ENCODE results near the gene RADIL. TPM values are rescaled to one million over a fixed set of nuclear protein-coding genes. Genes with fewer than 3 reads are reported as not detected.

The RADIL gene
- total RNA-seq, 4 donors from 2014 or later: 23.2 to 31.0 (median 27.1) TPM

DNA sequence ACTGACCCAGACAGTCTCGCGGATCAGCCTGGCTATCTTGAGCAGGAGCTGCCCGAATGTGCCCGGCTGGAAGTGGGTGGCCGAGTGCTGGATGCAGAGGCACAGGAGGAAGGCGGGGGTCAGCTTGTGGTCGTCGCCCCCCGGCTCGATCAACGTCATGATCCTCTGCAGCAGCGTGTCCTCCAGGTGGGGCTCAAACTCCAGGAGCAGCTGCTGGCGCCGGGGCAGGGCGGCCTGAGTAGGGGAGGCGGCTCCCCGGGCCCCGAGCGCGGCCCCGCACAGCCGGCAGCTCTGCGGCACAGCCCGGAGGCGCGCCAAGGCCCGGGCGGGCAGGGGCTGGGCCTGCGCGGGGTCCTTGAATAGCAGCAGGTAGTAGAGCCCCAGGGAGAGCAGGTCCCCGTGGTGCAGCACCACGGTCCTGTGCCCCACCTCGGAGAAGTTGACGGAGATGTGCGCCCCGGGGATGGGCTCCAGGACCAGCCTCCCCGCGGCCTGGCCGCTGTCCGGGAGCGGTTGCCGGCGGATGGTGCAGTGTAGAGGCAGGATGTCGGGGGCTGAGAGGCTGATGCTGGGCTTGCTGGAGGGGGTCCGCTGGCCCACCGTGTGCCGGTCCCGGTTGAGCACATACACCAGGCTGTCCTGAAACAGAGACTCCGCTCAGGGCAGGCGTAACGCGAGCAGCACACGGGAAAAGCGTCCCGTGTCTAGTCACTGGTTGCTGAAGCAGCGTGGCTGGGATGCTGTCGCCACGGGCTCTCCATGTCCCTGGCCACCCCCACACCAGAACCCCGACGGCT is 48.7 kb downstream of the RADIL start:
- 93 to 95% methylated on average over 27 to 47 of the region's 60 CpGs for WGBS, 2 donors
- H3K9me3 ChIP-seq: no peaks in the 10 kb centered on the region
- peaks cover 0 to 21% (median 0%) of the 10 kb centered on the region in 4 donors for H3K4me1 ChIP-seq
- no peaks in the 10 kb centered on the region for H3K27me3 ChIP-seq
- H3K27ac ChIP-seq: no peak overlapping the region
- H3K4me3 ChIP-seq: no peak overlapping the region
- no peak for DNase-seq (ENCODE audit: low spot score in 2 of 2)
- TF ChIP-seq, protein P1, sequence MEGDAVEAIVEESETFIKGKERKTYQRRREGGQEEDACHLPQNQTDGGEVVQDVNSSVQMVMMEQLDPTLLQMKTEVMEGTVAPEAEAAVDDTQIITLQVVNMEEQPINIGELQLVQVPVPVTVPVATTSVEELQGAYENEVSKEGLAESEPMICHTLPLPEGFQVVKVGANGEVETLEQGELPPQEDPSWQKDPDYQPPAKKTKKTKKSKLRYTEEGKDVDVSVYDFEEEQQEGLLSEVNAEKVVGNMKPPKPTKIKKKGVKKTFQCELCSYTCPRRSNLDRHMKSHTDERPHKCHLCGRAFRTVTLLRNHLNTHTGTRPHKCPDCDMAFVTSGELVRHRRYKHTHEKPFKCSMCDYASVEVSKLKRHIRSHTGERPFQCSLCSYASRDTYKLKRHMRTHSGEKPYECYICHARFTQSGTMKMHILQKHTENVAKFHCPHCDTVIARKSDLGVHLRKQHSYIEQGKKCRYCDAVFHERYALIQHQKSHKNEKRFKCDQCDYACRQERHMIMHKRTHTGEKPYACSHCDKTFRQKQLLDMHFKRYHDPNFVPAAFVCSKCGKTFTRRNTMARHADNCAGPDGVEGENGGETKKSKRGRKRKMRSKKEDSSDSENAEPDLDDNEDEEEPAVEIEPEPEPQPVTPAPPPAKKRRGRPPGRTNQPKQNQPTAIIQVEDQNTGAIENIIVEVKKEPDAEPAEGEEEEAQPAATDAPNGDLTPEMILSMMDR (IDR thresholded peaks at IDR 0.05): no peak
- TF ChIP-seq EP300 (IDR thresholded peaks at IDR 0.05) (no peak), POLR2A (IDR thresholded peaks at IDR 0.05) (no peak)
- H3K36me3 ChIP-seq: peaks cover 0 to 45% (median 0%) of the 10 kb centered on the region in 3 donors

DNA sequence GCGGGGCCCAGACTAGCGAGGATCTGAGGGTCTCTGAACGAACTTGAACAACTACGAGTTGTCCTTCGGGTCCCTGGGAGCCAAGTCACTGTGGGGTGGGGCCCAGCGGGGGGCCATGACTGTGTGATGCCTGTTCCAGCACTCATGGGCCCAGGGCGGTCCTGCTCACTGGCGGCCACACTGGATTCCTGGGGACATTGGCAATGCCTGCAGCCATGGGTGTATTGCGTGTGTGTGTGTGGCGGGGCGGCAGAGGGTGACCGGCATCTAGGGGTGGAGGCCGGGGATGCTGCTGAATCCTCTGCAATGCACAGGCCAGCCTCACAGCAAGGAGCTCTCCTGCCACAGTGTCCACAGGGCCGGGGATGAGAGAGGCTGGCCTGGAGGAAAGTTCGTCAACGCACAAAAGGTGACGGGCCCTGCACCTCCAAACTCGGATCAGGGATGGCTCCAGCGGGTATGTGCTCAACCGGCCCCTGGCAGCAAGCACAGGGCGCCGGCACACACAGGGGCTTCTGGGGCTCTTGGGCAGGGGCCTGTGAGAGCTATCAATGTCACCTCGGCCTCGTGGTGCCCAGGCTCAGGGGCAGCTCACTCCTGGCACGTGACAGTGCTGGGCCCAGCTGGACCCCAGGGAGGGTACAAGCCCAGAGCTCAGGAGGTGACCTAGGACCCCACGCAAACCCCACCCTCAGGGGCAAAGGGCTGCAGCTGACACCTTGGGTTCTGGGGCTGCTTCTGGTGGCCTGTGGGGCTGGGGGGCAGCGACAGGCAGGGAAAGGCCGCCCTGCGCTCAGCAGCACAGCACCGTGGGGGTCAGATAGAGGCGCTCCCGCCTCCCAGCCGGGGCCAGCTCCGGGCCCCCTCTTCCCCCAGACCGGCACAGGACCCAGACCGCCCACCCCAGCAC is 49.6 kb downstream of the RADIL start:
- Histone ChIP-seq H3K9me3 (no peaks in the 10 kb centered on the region), H3K27me3 (no peaks in the 10 kb centered on the region), H3K4me3 (no peak overlapping the region), H3K4me1 (peaks cover 0 to 21% (median 0%) of the 10 kb centered on the region in 4 donors), H3K36me3 (peaks cover 0 to 45% (median 0%) of the 10 kb centered on the region in 3 donors), H3K27ac (no peak overlapping the region)
- 90 to 93% methylated on average over 16 to 30 of the region's 36 CpGs for WGBS, 2 donors
- TF ChIP-seq, protein P1 (IDR thresholded peaks at IDR 0.05): no peak
- TF ChIP-seq EP300 (IDR thresholded peaks at IDR 0.05) (no peak), POLR2A (IDR thresholded peaks at IDR 0.05) (no peak)
- no peak for DNase-seq (ENCODE audit: low spot score in 2 of 2)

DNA sequence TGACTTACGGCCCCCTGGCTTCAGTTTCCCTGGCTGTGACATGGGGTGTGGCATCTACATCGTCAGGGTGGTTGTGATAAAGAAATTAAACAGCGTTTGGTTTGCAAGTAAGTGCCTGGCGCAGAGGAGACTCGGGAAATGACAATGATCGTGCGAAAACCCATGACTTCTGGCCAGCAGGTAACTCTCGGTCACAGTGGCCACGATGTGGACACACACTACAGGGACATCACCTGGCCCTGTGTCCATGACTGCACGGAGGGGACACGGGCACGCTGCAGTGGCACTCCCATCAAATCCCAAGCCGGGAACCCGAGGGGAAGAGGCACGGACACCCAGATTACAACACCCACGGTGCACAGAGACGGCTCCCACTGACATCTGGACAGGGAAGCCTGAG is 50.3 kb downstream of the RADIL start:
- Histone ChIP-seq H3K36me3 (peaks cover 0 to 46% (median 0%) of the 10 kb centered on the region in 3 donors), H3K4me1 (peaks cover 0 to 15% (median 0%) of the 10 kb centered on the region in 4 donors), H3K4me3 (no peak overlapping the region), H3K27ac (no peak overlapping the region), H3K27me3 (no peaks in the 10 kb centered on the region), H3K9me3 (no peaks in the 10 kb centered on the region)
- WGBS, 2 donors: 90 to 91% methylated on average over 17 of the region's 17 CpGs
- TF ChIP-seq EP300 (IDR thresholded peaks at IDR 0.05) (no peak), POLR2A (IDR thresholded peaks at IDR 0.05) (no peak)
- TF ChIP-seq, protein P1 (IDR thresholded peaks at IDR 0.05): no peak
- DNase-seq (ENCODE audit: low spot score in 2 of 2): no peak

DNA sequence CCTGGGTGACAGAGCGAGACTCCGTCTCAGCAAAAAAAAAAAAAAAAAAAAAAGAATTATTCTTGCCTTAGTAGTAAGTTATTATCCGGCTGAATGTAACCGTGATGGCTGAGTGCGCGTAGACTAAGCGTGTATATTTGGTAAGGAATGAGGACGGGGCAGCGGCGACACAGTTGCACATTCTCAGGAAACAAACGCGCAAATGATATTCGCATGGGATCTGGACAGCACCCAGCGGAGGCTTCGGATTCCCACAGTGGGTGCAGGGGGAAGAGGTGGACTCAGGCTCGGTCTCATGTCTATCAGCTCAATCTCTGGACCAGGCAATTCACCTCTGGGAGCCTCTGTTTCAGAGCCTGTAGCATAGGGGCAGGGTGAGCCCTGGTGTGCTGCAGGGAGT is 50.8 kb downstream of the RADIL start:
- no peaks in the 10 kb centered on the region for H3K27me3 ChIP-seq
- no peak overlapping the region for H3K27ac ChIP-seq
- WGBS, 2 donors: 94% methylated on average over 16 of the region's 16 CpGs

More for the DNA sequence above, 50.8 kb downstream of the RADIL start:
- Histone ChIP-seq H3K9me3 (no peaks in the 10 kb centered on the region), H3K4me3 (no peak overlapping the region), H3K36me3 (peaks cover 0 to 51% (median 0%) of the 10 kb centered on the region in 3 donors), H3K4me1 (peaks cover 0 to 11% (median 0%) of the 10 kb centered on the region in 4 donors)
- TF ChIP-seq, protein P1 (IDR thresholded peaks at IDR 0.05): no peak
- TF ChIP-seq POLR2A (IDR thresholded peaks at IDR 0.05) (no peak), EP300 (IDR thresholded peaks at IDR 0.05) (no peak)
- no peak for DNase-seq (ENCODE audit: low spot score in 2 of 2)

Measured in tibial nerve (tissue), 4 donors.